K562 (cell line): ENCODE measurements around the gene DEDD2. TPM values are rescaled to one million over a fixed set of nuclear protein-coding genes. Genes with fewer than 3 reads are reported as not detected.

Source experiments
- BHLHE40 ChIP-seq: IDR thresholded peaks from 2 replicates; pipeline ENCODE4 v1.6.1; 2011; ENCODE audit warnings: low read length, improper control_type of control experiment
- CREM ChIP-seq: IDR thresholded peaks from 2 replicates; pipeline ENCODE4 v1.6.1; 2014; ENCODE audit warnings: antibody characterized with exemption, low read depth
- CSDE1 ChIP-seq, 2 experiments: fragments of 450-650 bp; IDR thresholded peaks; 2 replicates each; pipeline ENCODE4 v1.6.1; 2016; ENCODE audit warnings: mild to moderate bottlenecking in 1 of 2
- DPF2 ChIP-seq: fragments of 450-650 bp; IDR thresholded peaks from 2 replicates; pipeline ENCODE4 v1.6.1; 2016
- EGR1 ChIP-seq: fragments of 450-650 bp; conservative IDR thresholded peaks from 2 replicates; pipeline ENCODE4 v1.6.1; 2017; ENCODE audit warnings: mild to moderate bottlenecking
- ELF4 ChIP-seq: fragments of 450-650 bp; formaldehyde crosslinking; IDR thresholded peaks from 2 replicates; pipeline ENCODE4 v1.4.0; 2022; ENCODE audit warnings: missing genetic modification characterization
- GABPA ChIP-seq: fragments of 200-800 bp; sonication (Bioruptor generic); conservative IDR thresholded peaks from 2 replicates; pipeline ENCODE4 v1.6.1; 2016; ENCODE audit warnings: low read depth, missing genetic modification characterization, missing compliant biosample characterization
- LCOR ChIP-seq: sonication (generic); formaldehyde crosslinking; IDR thresholded peaks from 2 replicates; pipeline ENCODE4 v1.8.0; 2022; ENCODE audit warnings: mild to moderate bottlenecking, missing genetic modification reagents
- MTA1 ChIP-seq: fragments of 450-650 bp; IDR thresholded peaks from 2 replicates; pipeline ENCODE4 v1.6.1; 2017; ENCODE audit warnings: borderline replicate concordance
- MTA3 ChIP-seq: fragments of 450-650 bp; formaldehyde crosslinking; IDR thresholded peaks from 2 replicates; pipeline ENCODE4 v1.6.1; 2017; ENCODE audit warnings: mild to moderate bottlenecking, borderline replicate concordance
- MYC ChIP-seq, 2 experiments: fragments of 250-450 bp in 1 of 2; sonication (Bioruptor Pico) in 1 of 2; IDR thresholded peaks; 2 replicates each; pipeline versions ENCODE4 v1.5.1 to v1.6.1; 2012 to 2021; ENCODE audit warnings: low read depth in 2 of 2, borderline replicate concordance in 1 of 2, improper control_type of control experiment in 1 of 2, low read length in 1 of 2, mild to moderate bottlenecking in 1 of 2, moderate library complexity in 1 of 2
- NFATC3 ChIP-seq: fragments of 450-650 bp; IDR thresholded peaks from 2 replicates; pipeline ENCODE4 v1.6.1; 2017; ENCODE audit warnings: mild to moderate bottlenecking
- NR2C1 ChIP-seq, 2 experiments: fragments of 450-650 bp; IDR thresholded peaks; 2 replicates each; pipeline ENCODE4 v1.6.1; 2017; ENCODE audit warnings: mild to moderate bottlenecking in 2 of 2, antibody characterized with exemption in 1 of 2, inconsistent platforms in 1 of 2, missing compliant biosample characterization in 1 of 2, missing genetic modification characterization in 1 of 2
- NRF1 ChIP-seq, 2 experiments: fragments of 450-650 bp; IDR thresholded peaks in 1 of 2; conservative IDR thresholded peaks in 1 of 2; 2 replicates each; pipeline ENCODE4 v1.6.1; 2014; ENCODE audit warnings: mild to moderate bottlenecking in 2 of 2
- PHB ChIP-seq: fragments of 250-450 bp; sonication (Bioruptor Pico); IDR thresholded peaks from 2 replicates; pipeline ENCODE4 v1.5.0; 2021
- PML ChIP-seq: IDR thresholded peaks from 2 replicates; pipeline ENCODE4 v1.6.1; 2012; ENCODE audit warnings: low read length, inconsistent platforms
- POLR2G ChIP-seq: fragments of 200-400 bp; formaldehyde crosslinking; IDR thresholded peaks from 2 replicates; pipeline ENCODE4 v1.6.1; 2017; ENCODE audit warnings: low read depth, mild to moderate bottlenecking, antibody characterized with exemption, low read length, moderate library complexity
- SNIP1 ChIP-seq: fragments of 450-650 bp; IDR thresholded peaks from 2 replicates; pipeline ENCODE4 v1.7.1; 2017; ENCODE audit warnings: low read depth, mild to moderate bottlenecking
- SUPT5H ChIP-seq: fragments of 450-650 bp; IDR thresholded peaks from 2 replicates; pipeline ENCODE4 v1.6.1; 2016
- TRIM24 ChIP-seq, 2 experiments: fragments of 450-650 bp; IDR thresholded peaks; 2 replicates each; pipeline ENCODE4 v1.6.1; 2016
- ZEB2 ChIP-seq: fragments of 450-650 bp; IDR thresholded peaks from 2 replicates; pipeline ENCODE4 v1.6.1; 2016
- ZFP36 ChIP-seq: fragments of 150-350 bp; IDR thresholded peaks from 2 replicates; pipeline ENCODE4 v1.6.1; 2018; ENCODE audit warnings: low read length, low read depth; ENCODE audit not compliant: partially characterized antibody
- ZKSCAN3 ChIP-seq: fragments of 250-450 bp; sonication (Bioruptor Pico); IDR thresholded peaks from 2 replicates; pipeline ENCODE4 v1.4.0; 2020
- ZNF140 ChIP-seq: fragments of 250-450 bp; sonication (Bioruptor Pico); IDR thresholded peaks from 2 replicates; pipeline ENCODE4 v1.8.0; 2021; ENCODE audit warnings: moderate library complexity, mild to moderate bottlenecking, inconsistent platforms
- ZNF324 ChIP-seq: fragments of 250-450 bp; sonication (Bioruptor Pico); IDR thresholded peaks from 2 replicates; pipeline ENCODE4 v1.4.0; 2020; ENCODE audit warnings: mild to moderate bottlenecking
- ZNF696 ChIP-seq: fragments of 250-450 bp; sonication (Bioruptor Pico); conservative IDR thresholded peaks from 2 replicates; pipeline ENCODE4 v1.4.0; 2020; ENCODE audit warnings: mild to moderate bottlenecking, moderate library complexity
- polyA plus RNA-seq, 8 experiments: library from polyadenylated mRNA; depleted of rRNA in 4 of 8; stranded (reverse) in 5 of 8; unstranded in 3 of 8; fragments of >200 nt; fragmentation: Nextera tagmentation in 2 of 8; fragmentation: Illumina TruSeq in 1 of 8; extraction: Ambion mirVana in 2 of 8; extraction: Trizol in 1 of 8; gene quantifications; 2 replicates each; pipeline versions ENCODE4 v1.2.1 to v1.2.3, GENCODE V29; 2011 to 2014; ENCODE audit warnings: inconsistent platforms in 1 of 8, missing spikeins in 1 of 8
- total RNA-seq, 7 experiments: library from RNA; depleted of rRNA in 6 of 7; stranded (reverse); fragments of >200 nt in 6 of 7; fragmentation: Illumina TruSeq in 2 of 7; extraction: Trizol in 2 of 7; gene quantifications; 2 replicates each; pipeline versions ENCODE4 v1.2.1 to v1.2.3, GENCODE V29; 2011 to 2021; ENCODE audit warnings: low replicate concordance in 1 of 7
- TF ChIP-seq, protein P1 (sequence below): fragments of 450-650 bp; formaldehyde crosslinking; IDR thresholded peaks from 2 replicates; pipeline ENCODE4 v1.4.0; 2020; ENCODE audit warnings: mild to moderate bottlenecking, moderate library complexity
- TF ChIP-seq, protein P2 (sequence below): fragments of 450-650 bp; IDR thresholded peaks from 2 replicates; pipeline ENCODE4 v1.6.1; 2018; ENCODE audit not compliant: partially characterized antibody

DEDD2 gene
- total and polyA plus RNA-seq, 9 of the 15 experiments (the other 6 are each of a cell fraction or from before 2014, with no cell fraction given): 4.3 to 43.0 (median 29.2) TPM

DNA sequence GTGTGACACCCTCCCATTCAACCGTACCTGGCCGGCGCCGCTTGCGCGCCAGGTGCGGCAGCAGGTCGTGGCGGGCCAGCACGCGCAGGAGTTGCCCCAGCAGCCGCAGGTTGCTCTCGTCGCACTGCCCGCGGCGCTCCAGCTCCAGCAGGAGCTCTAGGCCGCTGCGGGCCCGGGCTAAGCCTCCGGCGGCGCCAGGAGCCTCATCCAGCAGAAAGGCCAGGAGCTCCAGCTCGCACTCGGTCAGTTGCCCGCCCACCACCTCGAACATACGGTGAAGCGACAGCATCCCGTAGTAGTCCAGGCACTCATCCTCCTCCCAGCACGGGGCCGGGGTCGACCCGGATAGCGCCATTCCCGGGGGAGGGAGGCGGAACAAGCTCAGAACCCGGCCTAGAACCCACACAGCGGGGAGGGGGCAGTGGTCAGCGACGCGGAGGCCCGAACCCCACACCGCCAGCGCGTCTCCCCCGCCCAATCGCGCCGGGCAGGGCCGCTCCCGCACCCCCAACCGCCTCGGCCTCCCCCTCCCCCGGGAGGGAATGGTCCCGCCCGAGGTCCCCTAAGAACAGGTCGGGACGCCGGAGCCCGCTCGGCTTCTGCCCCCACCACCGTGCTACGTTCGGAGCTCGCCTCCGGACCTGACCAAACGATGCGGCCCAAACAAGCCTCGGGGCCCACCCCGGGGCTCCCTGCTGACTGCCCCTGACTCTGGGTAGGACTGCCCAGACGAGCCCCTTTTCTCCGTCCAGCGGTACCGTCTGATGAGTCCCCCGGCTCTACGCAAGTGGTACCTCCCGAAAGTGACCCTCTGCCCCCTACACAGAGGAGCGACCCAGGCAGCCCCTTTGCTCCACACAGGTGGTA is 591 bp downstream of the DEDD2 start (continued):
- no peak for TF ChIP-seq NR2C1 (IDR thresholded peaks at IDR 0.05)
- no peak for TF ChIP-seq NR2C1 (tag; IDR thresholded peaks at IDR 0.05)
- TF ChIP-seq MTA1: no peak
- TF ChIP-seq, protein P1, sequence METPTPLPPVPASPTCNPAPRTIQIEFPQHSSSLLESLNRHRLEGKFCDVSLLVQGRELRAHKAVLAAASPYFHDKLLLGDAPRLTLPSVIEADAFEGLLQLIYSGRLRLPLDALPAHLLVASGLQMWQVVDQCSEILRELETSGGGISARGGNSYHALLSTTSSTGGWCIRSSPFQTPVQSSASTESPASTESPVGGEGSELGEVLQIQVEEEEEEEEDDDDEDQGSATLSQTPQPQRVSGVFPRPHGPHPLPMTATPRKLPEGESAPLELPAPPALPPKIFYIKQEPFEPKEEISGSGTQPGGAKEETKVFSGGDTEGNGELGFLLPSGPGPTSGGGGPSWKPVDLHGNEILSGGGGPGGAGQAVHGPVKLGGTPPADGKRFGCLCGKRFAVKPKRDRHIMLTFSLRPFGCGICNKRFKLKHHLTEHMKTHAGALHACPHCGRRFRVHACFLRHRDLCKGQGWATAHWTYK: no peak
- no peak for TF ChIP-seq PML
- TF ChIP-seq ZNF140: no peak
- no peak for TF ChIP-seq ELF4 (CRISPR knock-in tag)
- TF ChIP-seq ZKSCAN3 (CRISPR knock-in tag): no peak
- TF ChIP-seq, protein P2, sequence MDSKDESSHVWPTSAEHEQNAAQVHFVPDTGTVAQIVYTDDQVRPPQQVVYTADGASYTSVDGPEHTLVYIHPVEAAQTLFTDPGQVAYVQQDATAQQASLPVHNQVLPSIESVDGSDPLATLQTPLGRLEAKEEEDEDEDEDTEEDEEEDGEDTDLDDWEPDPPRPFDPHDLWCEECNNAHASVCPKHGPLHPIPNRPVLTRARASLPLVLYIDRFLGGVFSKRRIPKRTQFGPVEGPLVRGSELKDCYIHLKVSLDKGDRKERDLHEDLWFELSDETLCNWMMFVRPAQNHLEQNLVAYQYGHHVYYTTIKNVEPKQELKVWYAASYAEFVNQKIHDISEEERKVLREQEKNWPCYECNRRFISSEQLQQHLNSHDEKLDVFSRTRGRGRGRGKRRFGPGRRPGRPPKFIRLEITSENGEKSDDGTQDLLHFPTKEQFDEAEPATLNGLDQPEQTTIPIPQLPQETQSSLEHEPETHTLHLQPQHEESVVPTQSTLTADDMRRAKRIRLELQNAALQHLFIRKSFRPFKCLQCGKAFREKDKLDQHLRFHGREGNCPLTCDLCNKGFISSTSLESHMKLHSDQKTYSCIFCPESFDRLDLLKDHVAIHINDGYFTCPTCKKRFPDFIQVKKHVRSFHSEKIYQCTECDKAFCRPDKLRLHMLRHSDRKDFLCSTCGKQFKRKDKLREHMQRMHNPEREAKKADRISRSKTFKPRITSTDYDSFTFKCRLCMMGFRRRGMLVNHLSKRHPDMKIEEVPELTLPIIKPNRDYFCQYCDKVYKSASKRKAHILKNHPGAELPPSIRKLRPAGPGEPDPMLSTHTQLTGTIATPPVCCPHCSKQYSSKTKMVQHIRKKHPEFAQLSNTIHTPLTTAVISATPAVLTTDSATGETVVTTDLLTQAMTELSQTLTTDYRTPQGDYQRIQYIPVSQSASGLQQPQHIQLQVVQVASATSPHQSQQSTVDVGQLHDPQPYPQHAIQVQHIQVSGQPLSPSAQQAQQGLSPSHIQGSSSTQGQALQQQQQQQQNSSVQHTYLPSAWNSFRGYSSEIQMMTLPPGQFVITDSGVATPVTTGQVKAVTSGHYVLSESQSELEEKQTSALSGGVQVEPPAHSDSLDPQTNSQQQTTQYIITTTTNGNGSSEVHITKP: peak; percentile 99
- no peak for TF ChIP-seq TRIM24 (IDR thresholded peaks at IDR 0.05)
- peak; percentile 88; the same call in 1 of the 2 replicates for TF ChIP-seq PHB (CRISPR knock-in tag)
- no peak for TF ChIP-seq SNIP1
- no peak for TF ChIP-seq CSDE1 (IDR thresholded peaks at IDR 0.05)
- TF ChIP-seq NFATC3: no peak
- TF ChIP-seq LCOR: no peak
- peak; percentile 4; the same call in 1 of the 2 replicates for TF ChIP-seq POLR2G
- TF ChIP-seq NRF1 (conservative IDR thresholded peaks at IDR 0.05 in 1 of 2, IDR thresholded peaks at IDR 0.05 in 1 of 2): peak; percentile 60 to 66
- no peak for TF ChIP-seq CREM
- no peak for TF ChIP-seq MYC (IDR thresholded peaks at IDR 0.05; ENCODE audit: low read depth, low read length)
- no peak for TF ChIP-seq MYC (CRISPR knock-in tag; IDR thresholded peaks at IDR 0.05; ENCODE audit: borderline replicate concordance, low read depth)
- no peak for TF ChIP-seq MTA3
- TF ChIP-seq ZNF696 (CRISPR knock-in tag): no peak
- TF ChIP-seq ZNF324: no peak
- no peak for TF ChIP-seq DPF2
- TF ChIP-seq ZEB2: 0 out of 2 replicates have a peak, but pooled peaks have one; percentile 20
- TF ChIP-seq EGR1: peak; percentile 52
- no peak for TF ChIP-seq ZFP36
- TF ChIP-seq GABPA (tag): no peak
- TF ChIP-seq BHLHE40: no peak
- no peak for TF ChIP-seq SUPT5H
